ENCODE data around the gene MRM2.

MRM2 gene

GRCh38 chr7:2185715-2186114, 56.3 kb downstream of the MRM2 start:
- DNase-seq (ENCODE audit: low read depth in 3 of 3): no peak
